HG02884 (cell line): Measurements from ENCODE around the gene RNF31.
"Not testable (repeated sequence)": the region's sequence is repeated elsewhere in the genome, so short reads cannot be mapped to it uniquely, and the experiment has no call there.

Source experiments
- ATAC-seq: cut with Tn5 transposase; IDR thresholded peaks from one replicate; pipeline ENCODE4 v1.9.1; 2021; ENCODE audit warnings: mild to moderate bottlenecking, moderate library complexity; ENCODE audit not compliant: unreplicated experiment

RNF31 gene

GRCh38 chr14:24197056-24197450, 49.8 kb downstream of the RNF31 start:
- no peak for ATAC-seq

GRCh38 chr14:24198814-24199524, 51.7 kb downstream of the RNF31 start:
- ATAC-seq = no peak

GRCh38 chr14:24202538-24202937, 55.2 kb downstream of the RNF31 start:
- ATAC-seq = not testable (repeated sequence)

- not testable (repeated sequence) for ATAC-seq
Measured at GRCh38 chr14:24203249-24203886, 56.1 kb downstream of the RNF31 start.

GRCh38 chr14:24204163-24205146, 57.2 kb downstream of the RNF31 start:
- no peak for ATAC-seq

GRCh38 chr14:24206260-24207103, 59.2 kb downstream of the RNF31 start:
- ATAC-seq = no peak

- no peak for ATAC-seq
Measured at GRCh38 chr14:24207104-24207551, 59.8 kb downstream of the RNF31 start.

- no peak for ATAC-seq
Measured at GRCh38 chr14:24207625-24208024, 60.3 kb downstream of the RNF31 start.
